Measurements from ENCODE around the gene ST3GAL3.
A peak's percentile ranks its signal among the peaks of the same experiment; 100 is the strongest.
"Not testable (repeated sequence)": the region's sequence is repeated elsewhere in the genome, so short reads cannot be mapped to it uniquely, and the experiment has no call there.

The ST3GAL3 gene

GRCh38 chr1:43753422-43753821 lies 46.1 kb downstream of the ST3GAL3 start:
- no peak for DNase-seq (ENCODE audit: low read depth in 2 of 2, low spot score in 1 of 2)

GRCh38 chr1:43754892-43755291 lies 47.6 kb downstream of the ST3GAL3 start:
- DNase-seq (ENCODE audit: low read depth in 2 of 2, low spot score in 1 of 2): no peak

GRCh38 chr1:43757343-43758053 lies 50.2 kb downstream of the ST3GAL3 start:
- DNase-seq (ENCODE audit: low read depth in 2 of 2, low spot score in 1 of 2): no peak

GRCh38 chr1:43760745-43761317 lies 53.5 kb downstream of the ST3GAL3 start:
- DNase-seq (ENCODE audit: low read depth in 2 of 2, low spot score in 1 of 2): no peak

GRCh38 chr1:43763497-43763973 lies 56.2 kb downstream of the ST3GAL3 start:
- peak; percentile 10 to 14 for DNase-seq (ENCODE audit: low read depth in 2 of 2, low spot score in 1 of 2)

- DNase-seq (ENCODE audit: low read depth in 2 of 2, low spot score in 1 of 2): no peak
These were observed 57.2 kb downstream of the ST3GAL3 start for GRCh38 chr1:43764581-43764980.

GRCh38 chr1:43766086-43766784 lies 58.9 kb downstream of the ST3GAL3 start:
- no peak for DNase-seq (ENCODE audit: low read depth in 2 of 2, low spot score in 1 of 2)

GRCh38 chr1:43766818-43767525 lies 59.6 kb downstream of the ST3GAL3 start:
- no peak for DNase-seq (ENCODE audit: low read depth in 2 of 2, low spot score in 1 of 2)

GRCh38 chr1:43768168-43768567 lies 60.8 kb downstream of the ST3GAL3 start:
- DNase-seq (ENCODE audit: low read depth in 2 of 2, low spot score in 1 of 2): no peak

GRCh38 chr1:43769350-43769908 lies 62.1 kb downstream of the ST3GAL3 start:
- DNase-seq (ENCODE audit: low read depth in 2 of 2, low spot score in 1 of 2): no peak

- no peak for DNase-seq (ENCODE audit: low read depth in 2 of 2, low spot score in 1 of 2)
These were observed 62.8 kb downstream of the ST3GAL3 start for GRCh38 chr1:43770111-43770510.

- DNase-seq (ENCODE audit: low read depth in 2 of 2, low spot score in 1 of 2): no peak
These were observed 65.6 kb downstream of the ST3GAL3 start for GRCh38 chr1:43772978-43773377.

- no peak for DNase-seq (ENCODE audit: low read depth in 2 of 2, low spot score in 1 of 2)
These were observed 66.5 kb downstream of the ST3GAL3 start for GRCh38 chr1:43773821-43774220.

- DNase-seq (ENCODE audit: low read depth in 2 of 2, low spot score in 1 of 2): no peak
These were observed 67.0 kb downstream of the ST3GAL3 start for GRCh38 chr1:43774359-43774758.

GRCh38 chr1:43776043-43776761 lies 68.9 kb downstream of the ST3GAL3 start:
- no peak for DNase-seq (ENCODE audit: low read depth in 2 of 2, low spot score in 1 of 2)

GRCh38 chr1:43777916-43778315 lies 70.6 kb downstream of the ST3GAL3 start:
- DNase-seq (ENCODE audit: low read depth in 2 of 2, low spot score in 1 of 2): not testable (repeated sequence)

- no peak for DNase-seq (ENCODE audit: low read depth in 2 of 2, low spot score in 1 of 2)
These were observed 71.9 kb downstream of the ST3GAL3 start for GRCh38 chr1:43779266-43779665.

GRCh38 chr1:43779805-43780403 lies 72.6 kb downstream of the ST3GAL3 start:
- DNase-seq (ENCODE audit: low read depth in 2 of 2, low spot score in 1 of 2): no peak

GRCh38 chr1:43781574-43781973 lies 74.2 kb downstream of the ST3GAL3 start:
- no peak for DNase-seq (ENCODE audit: low read depth in 2 of 2, low spot score in 1 of 2)

GRCh38 chr1:43783096-43783670 lies 75.8 kb downstream of the ST3GAL3 start:
- no peak for DNase-seq (ENCODE audit: low read depth in 2 of 2, low spot score in 1 of 2)
